HG03457 (cell line): ENCODE data around the gene TICAM2.

Experiments used
- ATAC-seq: cut with Tn5 transposase; IDR thresholded peaks from one replicate; pipeline ENCODE4 v1.9.1; 2021; ENCODE audit warnings: moderate number of reproducible peaks; ENCODE audit not compliant: unreplicated experiment

Gene TICAM2

GRCh38 chr5:115541611-115542010, 60.7 kb downstream of the TICAM2 start:
- no peak for ATAC-seq

GRCh38 chr5:115535479-115536035, 66.7 kb downstream of the TICAM2 start:
- no peak for ATAC-seq

- no peak for ATAC-seq
These were observed 69.8 kb downstream of the TICAM2 start for GRCh38 chr5:115532517-115532916.

GRCh38 chr5:115531787-115532367, 70.4 kb downstream of the TICAM2 start:
- ATAC-seq = no peak

- no peak for ATAC-seq
These were observed 70.9 kb downstream of the TICAM2 start for GRCh38 chr5:115531380-115531779.

- ATAC-seq = no peak
These were observed 71.9 kb downstream of the TICAM2 start for GRCh38 chr5:115530426-115530825.
